ENCODE data around the gene MYNN.
"Not testable (repeated sequence)": the region's sequence is repeated elsewhere in the genome, so short reads cannot be mapped to it uniquely, and the experiment has no call there.

Gene MYNN

GRCh38 chr3:169772897-169773816 lies at the start of gene MYNN:
Gene MYNN (plus strand): TSS chr3:169773396. CDS start chr3:169774296, 900 bp downstream.
- DNase-seq (ENCODE audit: low read depth), result peak; percentile 87

GRCh38 chr3:169731857-169732256 lies 41.3 kb upstream of the MYNN start:
- not testable (repeated sequence) for DNase-seq (ENCODE audit: low read depth)

DNA sequence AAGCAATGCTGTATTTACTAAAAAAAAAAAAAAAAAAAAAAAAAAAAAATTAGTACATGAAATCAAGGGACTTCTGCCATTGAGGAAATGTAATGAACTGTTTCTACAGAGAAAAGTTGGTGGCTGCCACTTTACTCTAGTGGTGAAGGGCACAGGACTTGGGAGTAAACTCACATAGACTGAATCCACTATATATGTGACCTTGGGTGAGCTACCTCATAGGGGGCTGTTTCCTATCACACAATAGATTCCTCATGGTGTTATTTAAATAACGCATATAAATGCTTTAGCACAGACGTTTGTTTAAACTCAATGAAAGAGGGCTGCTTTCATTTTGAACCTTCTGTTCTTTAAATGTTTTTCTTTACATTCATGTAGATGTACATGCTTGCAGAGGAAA lies 34.1 kb upstream of the MYNN start:
- DNase-seq (ENCODE audit: low read depth), result no peak

DNA sequence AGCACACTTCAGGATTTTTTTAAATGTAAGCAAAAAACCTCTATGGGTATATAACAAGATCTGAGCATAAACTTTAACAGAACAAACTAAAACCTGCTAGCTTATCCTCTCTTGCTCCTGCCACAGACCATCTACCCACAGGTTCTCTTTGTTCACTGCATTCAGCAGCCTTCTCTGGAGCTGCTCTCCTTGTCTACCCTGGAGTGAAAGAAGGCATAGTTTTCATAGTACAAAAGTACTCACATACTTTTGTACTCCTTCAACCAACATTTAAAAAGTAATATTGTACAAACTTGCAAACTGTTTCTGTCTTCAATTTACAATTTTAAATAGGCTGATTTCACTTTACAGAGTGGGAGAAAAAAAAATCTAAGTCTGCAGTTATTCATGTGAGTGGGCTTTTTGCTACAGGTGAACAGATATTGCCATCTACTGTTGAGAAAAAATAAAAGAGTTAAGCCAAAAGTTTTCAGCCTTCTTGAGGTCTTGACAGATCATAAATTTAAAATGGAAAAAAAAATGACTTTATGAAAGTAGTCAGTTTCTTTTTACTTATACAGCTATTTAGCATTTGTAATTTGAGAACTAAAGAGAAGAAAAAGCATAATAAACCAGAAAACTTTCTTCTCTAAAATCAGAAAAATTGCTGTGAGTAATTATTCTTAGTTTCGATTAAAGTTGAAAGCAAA lies 28.7 kb upstream of the MYNN start:
- no peak for DNase-seq (ENCODE audit: low read depth)

GRCh38 chr3:169746924-169747323 lies 26.3 kb upstream of the MYNN start:
- no peak for DNase-seq (ENCODE audit: low read depth)

- no peak for DNase-seq (ENCODE audit: low read depth)
Measured at GRCh38 chr3:169748670-169749069, 24.5 kb upstream of the MYNN start.

DNA sequence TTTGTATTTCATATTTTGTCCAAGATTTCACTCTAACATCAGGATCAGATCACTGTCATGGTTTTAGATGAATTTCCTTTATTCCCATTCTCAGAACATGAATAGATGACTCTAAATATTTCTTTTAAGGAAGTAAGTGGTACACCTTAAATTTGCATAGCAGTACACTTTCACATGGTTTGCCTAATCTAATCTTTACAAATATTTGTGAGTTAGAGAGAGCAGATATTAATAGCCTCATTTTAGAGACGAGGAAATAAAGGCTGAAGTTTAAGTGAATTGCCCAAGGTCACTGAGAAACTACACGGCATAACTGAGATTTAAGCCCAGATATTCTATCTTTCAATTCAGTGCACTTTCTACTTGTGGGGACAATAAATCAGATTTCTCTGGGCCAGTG lies 22.5 kb upstream of the MYNN start:
- no peak for DNase-seq (ENCODE audit: low read depth)

- no peak for DNase-seq (ENCODE audit: low read depth)
Measured at GRCh38 chr3:169751875-169752274, 21.3 kb upstream of the MYNN start.

GRCh38 chr3:169754711-169755110 lies 18.5 kb upstream of the MYNN start:
- no peak for DNase-seq (ENCODE audit: low read depth)

- no peak for DNase-seq (ENCODE audit: low read depth)
Measured at GRCh38 chr3:169755488-169755887, 17.7 kb upstream of the MYNN start.

GRCh38 chr3:169758359-169758994 lies 14.7 kb upstream of the MYNN start:
- no peak for DNase-seq (ENCODE audit: low read depth)

DNA sequence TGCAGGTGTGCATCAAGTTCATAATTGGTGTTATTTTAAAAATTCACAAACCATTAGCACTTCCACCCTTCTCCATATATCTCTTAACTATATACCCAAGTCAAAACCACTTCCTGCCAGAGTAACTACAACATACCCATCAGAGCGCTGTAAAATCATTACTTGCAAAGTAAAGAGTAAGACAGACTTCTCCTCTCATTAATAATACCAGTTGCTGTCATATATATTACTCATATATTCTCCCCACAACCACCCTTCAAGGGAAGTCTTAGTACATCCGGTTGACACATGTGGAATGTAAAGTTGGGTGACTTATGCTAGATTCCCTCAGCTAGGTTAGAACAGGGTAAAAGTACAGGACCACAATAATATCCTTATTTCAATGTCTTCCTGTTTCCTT lies 13.9 kb upstream of the MYNN start:
- DNase-seq (ENCODE audit: low read depth), result no peak

GRCh38 chr3:169760479-169760878 lies 12.7 kb upstream of the MYNN start:
- no peak for DNase-seq (ENCODE audit: low read depth)

DNA sequence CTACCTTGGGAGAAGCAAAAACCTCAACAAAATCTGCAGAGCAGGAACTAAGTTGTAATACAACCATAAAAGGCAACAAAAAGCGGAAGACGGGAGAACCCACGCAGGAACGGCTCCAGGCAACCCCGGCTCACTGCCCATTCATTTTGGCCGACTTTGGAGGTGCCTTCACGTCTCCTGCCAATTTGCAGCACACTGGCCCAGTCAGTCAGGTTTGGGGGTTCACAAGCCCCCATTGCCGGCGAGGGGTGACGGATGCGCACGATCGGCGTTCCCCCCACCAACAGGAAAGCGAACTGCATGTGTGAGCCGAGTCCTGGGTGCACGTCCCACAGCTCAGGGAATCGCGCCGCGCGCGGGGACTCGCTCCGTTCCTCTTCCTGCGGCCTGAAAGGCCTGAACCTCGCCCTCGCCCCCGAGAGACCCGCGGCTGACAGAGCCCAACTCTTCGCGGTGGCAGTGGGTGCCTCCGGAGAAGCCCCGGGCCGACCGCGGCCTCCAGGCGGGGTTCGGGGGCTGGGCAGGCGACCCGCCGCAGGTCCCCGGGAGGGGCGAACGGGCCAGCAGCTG lies 8.8 kb upstream of the MYNN start:
- peak; percentile 45 for DNase-seq (ENCODE audit: low read depth)

GRCh38 chr3:169764882-169765612 lies 8.1 kb upstream of the MYNN start, which contains the start of gene TERC:
Gene TERC (minus strand): TSS chr3:169765060.
- peak; percentile 85 for DNase-seq (ENCODE audit: low read depth)

DNA sequence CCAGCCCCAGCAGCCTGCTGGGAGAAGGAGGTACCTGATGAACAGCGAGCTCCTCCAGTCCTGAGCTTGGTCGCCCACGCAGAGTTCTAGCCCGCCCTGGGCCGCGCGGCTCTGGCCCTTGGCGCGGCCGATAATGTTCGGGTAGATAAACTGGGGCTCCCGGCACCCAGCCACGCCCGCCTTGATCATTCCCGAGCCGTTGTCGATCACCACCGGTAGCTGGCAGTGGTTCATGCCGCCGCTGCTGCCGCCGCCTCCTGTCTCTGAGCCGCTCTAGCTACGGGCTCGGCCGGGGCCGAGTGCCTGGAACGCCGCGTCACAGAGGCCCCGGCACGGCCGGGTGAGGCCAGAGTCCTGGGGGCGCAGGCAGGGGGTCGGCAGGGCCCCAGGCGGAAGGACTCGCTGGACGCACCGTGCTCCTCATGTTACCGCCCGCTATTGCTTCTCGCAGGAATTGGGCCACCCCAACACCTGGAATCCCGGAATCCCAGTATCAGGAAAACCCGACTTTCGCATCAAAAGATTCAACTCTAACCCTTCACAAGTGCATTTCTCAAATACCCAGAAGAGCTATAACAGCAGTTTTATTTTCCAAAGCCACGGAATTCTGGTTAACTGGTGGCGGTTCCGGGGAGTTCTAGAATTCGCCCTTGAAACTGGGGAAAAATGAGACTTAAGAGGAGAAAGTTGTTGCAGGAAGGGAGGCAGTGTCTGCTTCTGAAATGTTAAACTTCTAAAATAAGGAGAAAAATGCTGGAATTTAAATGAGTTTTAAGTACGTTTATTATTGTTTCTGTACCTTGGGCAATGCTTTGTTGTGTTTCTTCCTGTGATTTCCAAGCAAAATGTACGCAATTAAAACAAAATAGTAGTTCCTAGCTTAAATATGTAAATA lies 3.7 kb upstream of the MYNN start, which contains the start of gene ACTRT3:
ACTRT3 (minus strand) TSS at position 275 of the 895 bp plus-strand sequence; CDS start at position 234, 41 bp downstream.
- peak; percentile 43 for DNase-seq (ENCODE audit: low read depth)

DNA sequence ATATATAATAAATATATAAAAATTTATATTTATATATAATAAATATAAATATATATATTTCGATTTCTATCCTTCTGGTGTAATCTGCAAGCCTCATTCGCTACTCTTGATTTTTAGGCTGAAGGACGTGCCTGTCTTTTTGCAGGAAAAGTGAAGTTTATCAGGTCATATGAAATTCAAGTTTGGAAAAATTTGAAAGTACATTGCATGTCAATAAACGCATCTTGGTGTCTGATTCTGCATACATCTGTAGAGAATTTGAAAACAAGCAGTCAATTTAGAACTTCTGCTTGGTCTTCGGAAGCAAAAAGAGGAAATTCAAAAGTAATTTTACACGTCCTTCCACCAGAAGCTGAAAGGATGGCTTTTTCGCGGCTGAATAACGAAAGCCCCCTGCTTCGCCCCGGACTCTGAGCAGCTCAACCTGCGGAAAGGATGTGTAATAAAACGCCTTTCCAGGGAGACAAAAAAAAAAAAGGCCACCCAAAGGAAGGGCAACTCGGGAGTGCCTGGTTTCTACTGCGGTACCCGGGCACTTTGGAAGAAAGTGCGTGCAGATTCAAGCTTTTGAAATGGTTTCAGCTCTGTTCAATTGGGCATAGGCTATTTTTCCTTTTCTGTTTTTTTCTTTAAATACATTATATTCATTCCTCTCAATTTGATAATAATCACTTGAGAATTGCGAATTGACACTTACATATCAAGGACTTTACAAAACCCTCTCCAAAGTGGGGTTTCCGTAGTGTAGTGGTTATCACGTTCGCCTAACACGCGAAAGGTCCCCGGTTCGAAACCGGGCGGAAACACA lies 1.5 kb upstream of the MYNN start:
- DNase-seq (ENCODE audit: low read depth), result peak; percentile 50

- no peak for DNase-seq (ENCODE audit: low read depth)
Measured at GRCh38 chr3:169772305-169772896, 795 bp upstream of the MYNN start.

- DNase-seq (ENCODE audit: low read depth), result no peak
Measured at GRCh38 chr3:169774186-169774585, 990 bp downstream of the MYNN start.
